Measurements from ENCODE around the gene C4orf46. TPM values are rescaled to one million over a fixed set of nuclear protein-coding genes. Genes with fewer than 3 reads are reported as not detected.
"Not testable (repeated sequence)": the region's sequence is repeated elsewhere in the genome, so short reads cannot be mapped to it uniquely, and the experiment has no call there.

C4orf46 gene
- total and polyA plus RNA-seq, 8 donors, result 5.5 to 24.4 (median 20.8) TPM

DNA sequence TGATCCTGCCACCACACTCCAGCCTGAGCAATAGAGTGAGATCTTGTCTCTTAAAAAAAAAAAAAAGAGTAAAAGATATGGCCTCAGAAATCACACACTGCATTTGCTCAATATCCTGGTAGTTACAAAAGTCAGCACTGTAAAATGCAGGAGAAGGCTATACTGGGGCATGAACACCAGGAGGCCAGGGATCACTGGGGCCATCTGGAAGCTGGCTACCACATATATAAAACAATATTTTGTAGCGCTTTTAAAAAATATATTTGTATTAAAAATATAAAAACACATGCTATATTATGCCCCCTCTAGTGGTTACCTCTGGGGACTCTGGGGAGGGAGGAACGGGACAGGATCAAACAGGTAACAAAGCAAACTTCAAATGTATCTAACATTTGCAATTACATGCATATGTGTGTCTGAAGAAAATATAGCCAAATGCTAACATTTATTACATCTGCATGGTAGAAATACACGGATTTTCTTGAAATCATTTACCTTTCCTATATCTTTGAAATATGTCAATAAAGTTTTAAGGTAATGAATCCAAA lies 4.0 kb downstream of the C4orf46 start:
- ATAC-seq (no peak), DNase-seq (no peak)
- intact Hi-C loops (cut with DNase I), result no loop called here

DNA sequence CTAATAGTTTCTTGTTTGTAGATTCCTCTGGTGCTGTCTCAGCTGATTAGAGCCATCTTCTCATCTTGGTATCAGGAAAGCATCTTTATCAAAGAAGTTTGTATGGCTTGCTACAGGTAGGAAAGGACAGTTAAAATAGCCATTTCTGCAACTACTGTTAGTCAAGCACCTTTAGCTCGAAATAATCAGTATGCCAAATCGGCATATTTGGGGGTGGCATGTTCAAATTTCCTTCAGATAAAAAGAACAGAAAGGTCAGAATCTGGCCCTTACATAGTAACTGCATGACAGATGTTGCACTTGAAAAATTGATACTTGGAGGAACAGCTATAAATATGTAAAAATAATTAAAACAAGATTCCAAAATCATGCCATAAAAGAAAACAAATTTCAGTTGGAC lies 4.8 kb downstream of the C4orf46 start:
- TF ChIP-seq, protein P1, sequence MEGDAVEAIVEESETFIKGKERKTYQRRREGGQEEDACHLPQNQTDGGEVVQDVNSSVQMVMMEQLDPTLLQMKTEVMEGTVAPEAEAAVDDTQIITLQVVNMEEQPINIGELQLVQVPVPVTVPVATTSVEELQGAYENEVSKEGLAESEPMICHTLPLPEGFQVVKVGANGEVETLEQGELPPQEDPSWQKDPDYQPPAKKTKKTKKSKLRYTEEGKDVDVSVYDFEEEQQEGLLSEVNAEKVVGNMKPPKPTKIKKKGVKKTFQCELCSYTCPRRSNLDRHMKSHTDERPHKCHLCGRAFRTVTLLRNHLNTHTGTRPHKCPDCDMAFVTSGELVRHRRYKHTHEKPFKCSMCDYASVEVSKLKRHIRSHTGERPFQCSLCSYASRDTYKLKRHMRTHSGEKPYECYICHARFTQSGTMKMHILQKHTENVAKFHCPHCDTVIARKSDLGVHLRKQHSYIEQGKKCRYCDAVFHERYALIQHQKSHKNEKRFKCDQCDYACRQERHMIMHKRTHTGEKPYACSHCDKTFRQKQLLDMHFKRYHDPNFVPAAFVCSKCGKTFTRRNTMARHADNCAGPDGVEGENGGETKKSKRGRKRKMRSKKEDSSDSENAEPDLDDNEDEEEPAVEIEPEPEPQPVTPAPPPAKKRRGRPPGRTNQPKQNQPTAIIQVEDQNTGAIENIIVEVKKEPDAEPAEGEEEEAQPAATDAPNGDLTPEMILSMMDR (IDR thresholded peaks at IDR 0.05), result no peak
- DNase-seq (no peak), ATAC-seq (no peak)
- no peak overlapping the region for H3K4me3 ChIP-seq
- H3K27me3 ChIP-seq, result no peaks in the 10 kb centered on the region
- intact Hi-C loops (cut with DNase I), result no loop called here
- peaks cover 3 to 20% of the 10 kb centered on the region in 2 donors for H3K4me1 ChIP-seq
- no peaks in the 10 kb centered on the region for H3K36me3 ChIP-seq
- H3K9me3 ChIP-seq, result no peaks in the 10 kb centered on the region
- no peak overlapping the region for H3K27ac ChIP-seq

More for the DNA sequence above, 4.0 kb downstream of the C4orf46 start:
- peaks cover 3 to 24% of the 10 kb centered on the region in 2 donors for H3K4me1 ChIP-seq
- TF ChIP-seq, protein P1 (IDR thresholded peaks at IDR 0.05), result peak; percentile 32 to 33
- no peaks in the 10 kb centered on the region for H3K36me3 ChIP-seq
- H3K27ac ChIP-seq, result no peak overlapping the region
- no peaks in the 10 kb centered on the region for H3K27me3 ChIP-seq
- H3K4me3 ChIP-seq, result no peak overlapping the region
- no peaks in the 10 kb centered on the region for H3K9me3 ChIP-seq

DNA sequence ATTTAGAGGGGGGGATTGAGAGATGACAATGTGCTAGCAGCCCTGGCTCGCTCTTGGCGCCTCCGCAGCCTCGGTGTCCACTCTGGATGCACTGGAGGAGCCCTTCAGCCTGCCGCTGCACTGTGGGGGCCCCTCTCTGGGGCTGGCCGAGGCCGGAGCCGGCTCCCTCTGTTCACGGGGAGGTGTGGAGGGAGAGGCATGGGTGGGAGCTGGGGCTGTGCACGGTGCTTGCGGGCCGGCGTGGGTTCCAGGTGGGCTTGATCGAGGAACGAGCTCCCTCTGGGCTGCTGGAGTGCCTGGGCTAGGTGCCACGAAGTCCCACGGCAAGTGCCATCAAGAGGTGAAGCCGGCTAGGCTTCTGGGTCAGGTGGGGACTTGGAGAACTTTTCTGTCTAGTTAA lies 6.9 kb downstream of the C4orf46 start:
- DNase-seq, result peak in 1 of 4 donors; percentile 82
- Histone ChIP-seq H3K36me3 (no peaks in the 10 kb centered on the region), H3K27me3 (no peaks in the 10 kb centered on the region), H3K4me1 (peaks cover 0 to 11% of the 10 kb centered on the region in 2 donors), H3K27ac (no peak overlapping the region), H3K4me3 (no peak overlapping the region), H3K9me3 (no peaks in the 10 kb centered on the region)
- ATAC-seq, result no peak
- intact Hi-C loops (cut with DNase I), result no loop called here
- TF ChIP-seq, protein P1 (IDR thresholded peaks at IDR 0.05), result no peak

DNA sequence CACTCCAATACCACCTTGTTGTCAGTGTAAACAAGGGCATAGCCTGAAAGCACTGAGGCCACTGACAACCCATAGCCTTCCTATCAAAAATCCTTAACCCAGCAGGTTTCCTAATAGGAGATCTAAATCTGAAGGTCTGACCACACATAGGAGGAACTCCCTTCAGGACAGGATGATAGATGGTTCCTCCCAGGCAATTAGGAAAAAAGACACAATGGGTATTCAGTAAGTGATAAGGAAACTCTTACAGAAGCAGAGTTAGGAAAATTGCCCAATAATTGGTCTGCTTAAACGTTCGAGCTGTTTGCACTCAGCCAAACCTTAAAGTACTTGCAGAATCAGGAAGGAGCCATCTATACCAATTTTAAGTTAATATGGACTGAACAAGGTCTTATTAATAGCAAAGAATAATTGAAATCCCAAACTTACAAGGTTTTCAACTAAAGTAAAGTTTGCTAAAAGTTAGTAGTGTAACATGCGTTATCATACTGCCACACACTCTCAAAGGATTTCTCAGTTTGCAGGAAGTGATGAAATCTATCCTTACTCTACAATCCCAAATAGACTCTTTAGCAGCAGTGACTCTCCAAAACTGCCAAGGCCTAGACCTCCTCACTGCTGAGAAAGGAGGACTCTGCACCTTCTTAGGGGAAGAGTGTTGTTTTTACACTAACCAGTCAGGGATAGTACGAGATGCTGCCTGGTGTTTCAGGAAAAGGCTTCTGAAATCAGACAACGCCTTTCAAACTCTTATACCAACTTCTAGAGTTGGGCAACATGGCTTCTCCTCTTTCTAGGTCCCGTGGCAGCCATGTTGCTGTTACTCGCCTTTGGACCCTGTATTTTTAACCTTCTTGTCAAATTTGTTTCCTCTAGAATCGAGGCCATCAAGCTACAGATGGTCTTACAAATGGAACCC lies 7.7 kb downstream of the C4orf46 start:
- H3K9me3 ChIP-seq; H3K27me3 ChIP-seq; H3K36me3 ChIP-seq; DNase-seq; ATAC-seq; H3K4me3 ChIP-seq; intact Hi-C loops (cut with DNase I): not testable (repeated sequence)
- Histone ChIP-seq H3K27ac (peak overlapping the region in 1 of 2 donors; percentile 37), H3K4me1 (peaks cover 0 to 11% of the 10 kb centered on the region in 2 donors)

DNA sequence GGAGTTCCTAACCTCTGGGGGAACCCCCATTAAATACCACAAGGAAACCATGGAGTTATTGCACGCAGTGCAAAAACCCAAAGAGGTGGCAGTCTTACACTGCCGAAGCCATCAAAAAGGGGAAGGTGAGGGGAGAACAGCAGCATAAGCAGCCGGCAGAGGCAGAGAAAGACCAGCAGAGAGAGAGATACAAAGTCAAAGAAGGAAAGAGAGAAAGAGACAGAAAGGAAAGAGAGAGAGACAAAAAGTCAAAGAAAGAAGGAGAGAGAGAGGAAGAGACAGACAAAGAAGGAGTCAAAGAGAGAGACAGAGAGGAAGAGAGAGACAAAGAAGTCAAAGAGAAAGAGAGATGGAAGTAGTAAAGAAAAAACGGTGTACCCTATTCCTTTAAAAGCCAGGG lies 8.4 kb downstream of the C4orf46 start:
- H3K36me3 ChIP-seq; H3K27me3 ChIP-seq; H3K4me3 ChIP-seq; intact Hi-C loops (cut with DNase I); H3K9me3 ChIP-seq; DNase-seq; ATAC-seq: not testable (repeated sequence)
- Histone ChIP-seq H3K4me1 (peaks cover 0 to 11% of the 10 kb centered on the region in 2 donors), H3K27ac (peak overlapping the region in 1 of 2 donors; percentile 37)

DNA sequence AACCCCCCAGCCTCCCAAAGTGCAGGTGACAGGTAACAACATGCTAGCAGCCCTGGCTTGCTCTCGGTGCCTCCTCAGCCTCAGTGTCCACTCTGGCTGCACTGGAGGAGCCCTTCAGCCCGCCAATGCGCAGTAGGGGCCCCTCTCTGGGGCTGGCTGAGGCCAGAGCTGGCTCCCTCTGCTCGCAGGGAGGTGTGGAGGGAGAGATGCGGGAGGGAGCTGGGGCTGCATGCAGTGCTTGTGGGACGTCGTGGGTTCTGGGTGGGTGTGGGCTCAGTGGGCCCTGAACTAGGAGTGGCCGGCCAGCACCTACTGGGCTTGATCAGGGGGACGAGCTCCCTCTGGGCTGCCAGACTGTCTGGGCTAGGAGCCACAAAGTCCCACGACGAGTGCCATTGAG lies 14.4 kb downstream of the C4orf46 start:
- Histone ChIP-seq H3K36me3 (no peaks in the 10 kb centered on the region), H3K4me3 (no peak overlapping the region), H3K9me3 (no peaks in the 10 kb centered on the region), H3K4me1 (no peaks in the 10 kb centered on the region), H3K27ac (no peak overlapping the region), H3K27me3 (no peaks in the 10 kb centered on the region)
- intact Hi-C loops (cut with DNase I), result no loop called here
- peak in 1 of 4 donors; percentile 65 for DNase-seq
- TF ChIP-seq, protein P1 (IDR thresholded peaks at IDR 0.05), result no peak
- no peak for ATAC-seq

Measured in left lung (tissue), 10 donors.